ENCODE measurements around the gene SERPINH1.
A peak's percentile ranks its signal among the peaks of the same experiment; 100 is the strongest.

Gene SERPINH1

DNA sequence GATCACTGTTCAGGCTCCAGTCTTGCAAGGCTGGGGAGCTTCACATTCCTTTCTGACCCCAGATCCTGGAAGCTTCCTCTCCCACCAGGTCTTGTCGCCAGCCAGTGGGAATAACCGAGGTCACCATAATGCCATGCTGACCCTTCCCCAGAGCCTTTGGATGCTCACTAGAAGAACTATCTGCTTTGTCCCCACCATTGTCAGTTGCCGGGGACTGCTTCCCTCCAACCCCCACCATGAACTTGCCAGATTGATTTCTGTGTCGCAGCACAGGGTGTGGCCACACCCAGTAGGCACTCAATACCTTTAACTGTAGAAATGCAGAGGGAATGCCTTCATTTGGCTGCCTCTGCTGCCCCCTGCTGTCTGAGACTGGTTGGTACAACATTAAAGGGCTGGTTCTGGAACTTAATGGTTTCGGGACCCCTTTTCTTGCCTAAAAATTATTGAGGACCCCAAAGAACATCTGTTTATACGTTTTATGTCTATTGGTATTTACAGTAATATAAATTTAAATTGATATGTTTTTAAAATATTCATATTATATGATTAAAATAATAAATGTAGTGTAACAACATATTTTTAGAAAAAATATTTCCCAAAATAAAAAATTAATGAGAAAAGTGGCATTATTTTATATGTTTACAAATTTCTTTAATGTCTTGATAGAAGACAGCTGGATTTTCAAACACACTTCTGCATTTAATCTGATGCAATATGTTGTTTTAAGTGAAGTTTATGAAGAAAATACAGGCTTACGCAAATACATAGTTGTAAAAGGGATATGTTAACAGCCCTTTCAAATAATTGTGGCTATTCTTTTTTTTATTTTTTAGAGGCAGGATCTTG is 29.6 kb upstream of the SERPINH1 start:
- DNase-seq (ENCODE audit: low read depth in 2 of 2), result peak; percentile 73 to 79

DNA sequence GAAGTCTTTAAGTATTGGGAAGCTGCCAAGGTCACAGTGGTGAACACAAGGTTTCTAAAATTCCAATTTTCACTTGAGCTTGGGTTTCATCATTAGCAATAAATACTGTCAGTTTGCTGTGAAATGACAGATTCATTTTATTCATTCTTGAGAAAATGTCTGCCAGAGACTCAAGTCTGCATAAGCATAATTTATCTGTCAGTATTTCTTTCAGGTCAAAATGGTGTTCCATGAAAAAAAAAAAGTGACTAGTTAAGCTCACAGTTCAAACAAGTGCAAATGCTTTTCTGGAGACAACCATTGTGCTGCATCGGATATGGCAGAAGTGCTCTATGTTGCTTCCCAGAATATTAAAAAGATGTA is 28.2 kb upstream of the SERPINH1 start:
- no peak for DNase-seq (ENCODE audit: low read depth in 2 of 2)

DNA sequence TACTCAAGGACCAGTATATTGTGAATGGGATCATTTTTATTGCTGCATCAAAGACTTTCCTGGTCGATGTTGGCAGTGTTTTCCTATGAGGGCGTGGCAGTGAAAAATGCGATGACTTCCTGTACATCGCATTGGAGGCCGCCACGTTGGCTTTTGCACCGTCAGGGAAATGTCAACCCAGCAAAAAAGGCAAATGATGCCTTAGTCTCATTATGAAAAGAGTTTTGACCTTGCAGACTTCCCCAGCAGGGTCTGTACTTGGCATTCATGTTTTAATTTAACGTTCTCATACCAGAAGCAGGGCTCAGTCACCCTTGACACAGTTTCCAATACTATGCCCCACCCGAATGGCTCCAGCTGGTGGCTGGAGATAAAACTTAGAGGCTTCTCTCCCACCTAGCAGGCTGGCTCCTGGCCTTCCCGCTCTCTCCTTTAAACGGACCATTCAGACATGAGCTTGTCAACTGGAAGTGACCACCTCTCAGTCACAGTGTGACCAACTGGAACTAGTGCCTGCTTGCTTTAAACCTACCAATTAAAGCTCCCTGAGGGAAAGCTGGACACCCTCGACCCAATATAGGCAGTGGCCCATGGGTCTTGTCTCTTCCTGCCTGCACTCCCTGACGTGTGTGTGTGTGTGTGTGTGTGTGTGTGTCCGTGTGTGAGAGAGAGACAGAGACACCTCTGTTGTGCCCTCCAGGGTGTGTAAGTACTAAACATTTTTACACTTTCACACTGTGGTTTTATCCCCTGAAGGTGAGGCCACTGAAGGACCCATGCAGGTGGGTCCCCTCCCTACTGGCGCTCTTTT is 27.6 kb upstream of the SERPINH1 start:
- no peak for DNase-seq (ENCODE audit: low read depth in 2 of 2)

DNA sequence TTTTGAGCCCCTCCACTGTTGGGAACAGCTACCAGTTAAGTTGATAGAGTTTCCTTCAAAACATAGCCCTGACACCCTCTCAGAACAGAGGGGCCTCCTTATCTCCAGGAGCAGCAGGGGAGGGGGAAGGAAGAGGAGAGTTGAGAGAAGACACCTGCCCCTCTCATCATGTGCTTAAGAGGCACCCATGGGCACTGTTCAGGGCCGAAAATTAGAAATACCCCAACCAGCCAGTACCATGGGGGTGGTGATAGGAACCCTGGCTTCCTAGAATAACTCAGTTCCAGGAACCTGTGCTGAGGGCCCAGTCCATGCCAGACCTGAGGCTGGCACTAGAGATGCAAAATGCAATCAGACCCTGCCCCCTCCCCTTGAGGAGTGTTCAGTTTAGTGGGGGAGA is 27.0 kb upstream of the SERPINH1 start:
- no peak for DNase-seq (ENCODE audit: low read depth in 2 of 2)

DNA sequence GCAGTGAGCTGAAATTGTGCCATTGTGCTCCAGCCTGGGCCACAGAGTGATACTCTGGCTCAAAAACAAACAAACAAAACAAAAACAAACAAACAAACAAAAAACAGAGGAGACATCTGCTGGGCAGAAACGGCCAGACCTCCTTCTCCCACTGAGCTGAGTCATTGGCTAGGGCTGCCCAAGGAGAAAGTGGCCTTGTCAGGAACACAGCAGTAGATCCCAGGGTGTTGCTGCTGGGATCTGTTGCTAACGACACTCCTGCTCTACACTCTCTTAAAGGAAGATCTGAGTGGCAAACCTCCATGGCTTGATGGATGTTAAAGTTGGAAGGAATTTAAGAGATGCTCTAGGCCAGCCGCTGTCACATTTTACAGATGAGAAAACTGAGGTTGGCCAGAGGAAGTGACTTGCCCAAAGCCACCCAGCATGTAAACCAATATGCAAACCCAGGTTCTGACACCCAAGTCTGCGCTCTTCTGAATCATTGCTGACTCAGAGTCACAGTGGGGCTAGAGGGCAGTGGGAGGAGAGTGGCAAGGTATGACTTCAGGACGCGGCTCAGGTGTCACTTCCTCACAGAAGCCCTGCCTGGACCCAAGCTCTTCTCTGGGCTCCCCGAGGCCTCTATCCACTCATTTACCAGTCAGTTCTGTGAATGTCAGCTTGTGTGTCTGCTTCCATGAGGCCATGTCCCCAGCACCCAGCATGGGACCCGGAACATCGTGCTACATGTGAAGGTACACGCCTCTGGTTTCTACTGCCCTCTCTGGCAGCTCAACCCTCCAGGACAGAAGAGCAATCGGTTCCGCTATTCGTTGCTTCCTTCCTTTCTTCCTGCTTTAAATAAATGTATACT is 25.0 kb upstream of the SERPINH1 start:
- no peak for DNase-seq (ENCODE audit: low read depth in 2 of 2)

DNA sequence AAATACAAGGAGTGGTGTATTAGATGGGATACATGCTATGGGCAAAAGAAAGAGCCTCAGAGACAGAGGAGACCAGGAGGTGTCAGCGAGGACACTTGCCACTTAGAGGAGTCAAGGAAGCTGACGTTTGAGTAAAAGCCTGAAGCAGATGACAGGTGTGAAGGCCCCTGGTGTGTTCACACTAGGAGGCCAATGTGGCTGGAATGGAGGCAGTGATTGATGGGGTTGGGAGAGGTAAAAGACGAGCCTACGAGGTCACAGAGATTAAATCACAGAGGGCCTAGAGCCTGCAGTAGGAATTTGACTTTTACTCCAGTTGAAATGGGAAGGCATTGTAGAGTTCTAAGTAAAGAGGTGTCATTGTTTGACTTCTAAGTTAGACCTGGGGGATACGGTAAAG is 24.3 kb upstream of the SERPINH1 start:
- no peak for DNase-seq (ENCODE audit: low read depth in 2 of 2)

DNA sequence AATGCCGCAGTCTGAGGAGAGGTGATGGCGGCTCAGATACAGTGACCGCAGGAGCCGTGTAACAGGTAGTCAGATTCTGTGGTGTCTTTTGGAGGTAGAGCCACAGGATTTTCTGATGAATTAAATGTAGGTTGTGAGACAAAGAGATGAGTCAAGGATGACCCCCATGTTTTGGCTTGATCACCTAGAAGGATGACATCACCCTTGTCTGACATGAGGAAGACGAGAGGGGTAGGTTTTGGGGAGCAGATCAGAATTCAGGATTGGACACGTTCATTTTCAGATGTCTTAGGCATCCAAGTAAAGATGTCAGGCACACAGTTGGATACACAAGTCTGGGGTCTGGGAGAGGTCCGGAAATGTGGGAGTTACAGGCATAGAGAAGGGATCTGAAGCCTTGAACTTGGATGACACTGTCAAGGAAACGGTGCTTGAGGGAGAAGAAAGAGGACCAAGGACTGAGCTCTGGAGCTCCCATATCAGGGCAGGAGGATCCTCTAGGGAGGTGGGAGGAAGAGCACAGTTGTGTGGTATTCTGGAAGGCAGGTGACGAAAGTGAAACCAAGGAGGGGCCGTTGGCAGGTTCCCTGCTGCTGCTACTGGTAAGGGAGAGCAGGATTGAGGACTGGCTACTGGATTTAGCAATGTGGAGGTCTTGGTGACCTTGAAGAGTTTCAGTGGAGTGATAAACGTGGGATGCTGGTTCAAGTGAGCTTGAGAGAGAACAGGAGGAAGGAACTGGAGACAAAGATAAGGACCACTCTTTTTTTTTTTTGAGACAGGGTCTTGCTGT is 23.7 kb upstream of the SERPINH1 start:
- DNase-seq (ENCODE audit: low read depth in 2 of 2), result no peak

DNA sequence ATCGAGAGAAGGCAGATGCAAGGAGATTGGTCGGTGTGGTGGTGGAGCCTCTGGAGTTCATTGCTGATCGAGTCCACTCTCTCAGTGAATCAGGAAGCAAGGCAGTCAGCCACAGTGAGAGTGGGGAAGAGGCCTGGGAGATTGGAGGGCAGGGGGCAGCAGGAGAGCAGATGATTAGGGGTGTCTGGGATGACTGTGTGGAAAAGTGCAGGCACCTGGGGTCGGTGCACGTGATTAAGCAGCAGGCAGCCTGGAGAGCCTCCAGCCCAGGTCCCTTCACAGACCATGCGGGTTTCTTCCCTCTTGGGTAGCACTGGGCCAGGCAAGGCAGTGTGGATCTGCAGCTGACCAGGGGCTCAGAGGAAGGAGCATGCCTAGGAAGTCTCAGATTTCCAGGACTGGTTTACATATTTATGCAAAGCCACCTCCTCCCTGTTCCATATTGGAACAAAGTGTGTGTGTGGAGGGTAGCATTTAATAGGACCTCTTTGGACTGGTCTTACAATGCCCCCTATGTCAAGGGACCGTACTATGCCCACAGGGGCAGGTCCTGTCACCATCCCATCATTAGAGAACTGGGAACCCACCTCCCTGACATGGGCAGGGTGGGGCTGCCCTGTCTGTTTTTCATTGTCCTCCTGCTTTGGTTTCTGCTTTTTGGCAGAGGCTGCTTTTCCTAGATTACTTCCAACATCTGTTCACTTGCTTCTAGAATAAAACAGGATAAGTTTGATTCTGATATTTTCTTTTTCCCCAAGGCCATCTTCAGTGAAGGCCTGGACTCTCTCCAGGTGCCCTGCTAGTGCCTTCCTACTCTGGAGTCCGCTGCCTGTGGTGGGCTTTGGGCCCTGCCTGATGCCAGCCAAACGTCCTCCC is 22.4 kb upstream of the SERPINH1 start:
- DNase-seq (ENCODE audit: low read depth in 2 of 2), result no peak

DNA sequence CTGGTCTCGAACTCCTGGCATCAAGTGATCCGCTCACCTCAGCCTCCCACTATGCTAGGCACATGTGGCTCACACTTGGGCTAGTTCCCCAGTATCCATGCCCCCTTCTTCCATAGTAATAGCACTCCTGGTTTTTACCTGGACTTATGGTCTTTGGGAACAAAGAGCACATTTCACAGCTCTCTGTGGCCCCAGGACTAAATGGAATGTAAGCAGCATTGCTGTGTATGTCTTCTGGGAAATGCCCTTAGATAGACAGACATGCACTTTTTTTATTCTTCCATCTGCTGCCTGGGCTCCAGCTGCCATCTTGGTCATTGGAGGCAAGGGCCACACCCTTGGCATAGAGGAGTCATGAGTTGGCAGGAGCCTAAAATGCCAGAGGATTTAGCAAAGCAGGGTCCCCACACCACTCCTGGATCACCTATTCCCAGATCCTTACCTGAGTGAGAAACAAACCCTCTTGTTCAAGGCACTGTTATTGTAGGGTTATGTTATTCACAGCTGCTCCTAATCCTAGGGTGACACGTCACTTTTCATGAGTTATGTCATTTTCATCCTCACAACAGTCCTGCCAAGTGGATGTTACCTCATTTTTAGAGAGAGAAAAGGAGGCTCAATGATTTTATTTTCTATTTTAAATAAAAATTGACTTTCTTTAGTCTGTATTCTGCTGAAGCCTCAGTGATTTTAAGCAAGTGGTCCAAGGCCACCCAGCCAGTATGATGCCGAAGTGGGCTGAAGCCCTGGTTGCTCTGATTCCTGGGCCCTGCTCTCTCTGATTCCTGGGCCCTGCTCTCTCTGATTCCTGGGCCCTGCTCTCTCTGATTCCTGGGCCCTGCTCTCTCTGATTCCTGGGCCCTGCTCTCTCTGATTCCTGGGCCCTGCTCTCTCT is 20.6 kb upstream of the SERPINH1 start:
- no peak for DNase-seq (ENCODE audit: low read depth in 2 of 2)

DNA sequence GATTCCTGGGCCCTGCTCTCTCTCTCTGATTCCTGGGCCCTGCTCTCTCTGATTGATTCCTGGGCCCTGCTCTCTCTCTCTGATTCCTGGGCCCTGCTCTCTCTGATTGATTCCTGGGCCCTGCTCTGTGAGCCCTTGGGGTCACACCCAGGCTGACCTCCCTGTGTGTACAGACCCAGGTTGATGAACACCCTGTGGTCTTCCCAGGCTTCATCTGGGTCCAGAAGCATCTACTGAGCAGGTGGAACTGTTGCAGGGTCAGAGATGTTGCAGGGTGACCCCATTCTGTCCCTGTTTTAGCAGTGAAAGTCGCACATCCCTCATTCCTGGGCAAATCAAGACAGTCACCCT is 20.0 kb upstream of the SERPINH1 start:
- DNase-seq (ENCODE audit: low read depth in 2 of 2), result no peak

DNA sequence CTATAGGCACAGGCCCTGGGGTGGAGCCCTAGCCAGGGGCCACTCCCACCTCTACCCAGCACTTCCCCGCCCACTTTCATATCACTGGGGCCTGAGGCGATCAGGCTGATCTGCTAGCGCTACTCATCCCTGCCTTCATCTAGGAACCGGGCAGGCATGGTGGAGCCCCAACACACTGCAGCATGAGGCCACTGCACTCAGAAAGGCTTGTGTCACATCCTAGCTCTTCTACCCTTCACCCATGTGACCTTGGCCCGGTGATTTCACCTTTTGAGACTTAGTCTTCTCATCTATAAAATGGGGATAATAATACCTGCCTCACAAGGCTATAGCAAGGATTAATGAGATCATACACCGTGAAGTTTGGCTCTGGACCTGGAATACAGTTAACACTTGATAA is 18.2 kb upstream of the SERPINH1 start:
- no peak for DNase-seq (ENCODE audit: low read depth in 2 of 2)

DNA sequence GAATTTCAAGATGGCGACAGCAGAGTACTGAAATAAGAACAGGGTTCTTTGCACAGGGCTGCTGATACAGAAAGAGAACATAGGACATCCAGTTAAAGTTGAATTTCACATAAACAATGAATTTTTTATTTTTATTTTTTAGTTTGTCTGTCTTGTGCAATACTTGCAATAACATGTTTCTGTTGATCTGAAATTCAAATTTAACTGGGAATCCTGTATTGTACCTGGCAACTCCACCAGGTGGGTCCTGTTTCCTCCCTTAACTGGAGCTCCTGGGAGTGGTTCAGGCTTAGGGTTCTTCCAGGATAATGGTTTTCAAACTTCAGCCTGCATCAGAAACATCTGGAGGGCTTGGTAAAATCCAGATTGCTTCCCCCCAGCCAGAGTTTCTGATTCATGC is 14.9 kb upstream of the SERPINH1 start:
- no peak for DNase-seq (ENCODE audit: low read depth in 2 of 2)

DNA sequence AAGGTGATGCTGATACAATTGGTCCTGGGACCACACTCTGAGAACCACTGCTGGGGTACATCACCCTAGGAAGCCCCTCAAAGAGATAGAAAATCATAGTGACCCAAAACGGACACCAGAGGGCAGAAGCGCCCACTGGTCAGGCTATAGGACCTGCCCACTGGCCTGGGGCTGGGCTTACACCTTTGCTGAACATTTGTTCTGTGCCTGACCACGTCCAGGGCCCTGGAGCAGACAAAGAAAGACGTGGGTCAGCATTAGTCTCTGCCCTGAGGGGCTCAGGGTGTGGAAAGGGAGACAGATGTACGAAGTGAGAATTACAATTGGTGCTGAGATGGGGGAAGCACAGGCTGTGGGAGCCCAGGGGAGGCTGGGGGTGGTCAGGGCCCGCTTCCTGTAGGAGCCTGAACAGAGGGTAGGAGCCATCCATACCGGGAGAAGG is 14.4 kb upstream of the SERPINH1 start:
- no peak for DNase-seq (ENCODE audit: low read depth in 2 of 2)

DNA sequence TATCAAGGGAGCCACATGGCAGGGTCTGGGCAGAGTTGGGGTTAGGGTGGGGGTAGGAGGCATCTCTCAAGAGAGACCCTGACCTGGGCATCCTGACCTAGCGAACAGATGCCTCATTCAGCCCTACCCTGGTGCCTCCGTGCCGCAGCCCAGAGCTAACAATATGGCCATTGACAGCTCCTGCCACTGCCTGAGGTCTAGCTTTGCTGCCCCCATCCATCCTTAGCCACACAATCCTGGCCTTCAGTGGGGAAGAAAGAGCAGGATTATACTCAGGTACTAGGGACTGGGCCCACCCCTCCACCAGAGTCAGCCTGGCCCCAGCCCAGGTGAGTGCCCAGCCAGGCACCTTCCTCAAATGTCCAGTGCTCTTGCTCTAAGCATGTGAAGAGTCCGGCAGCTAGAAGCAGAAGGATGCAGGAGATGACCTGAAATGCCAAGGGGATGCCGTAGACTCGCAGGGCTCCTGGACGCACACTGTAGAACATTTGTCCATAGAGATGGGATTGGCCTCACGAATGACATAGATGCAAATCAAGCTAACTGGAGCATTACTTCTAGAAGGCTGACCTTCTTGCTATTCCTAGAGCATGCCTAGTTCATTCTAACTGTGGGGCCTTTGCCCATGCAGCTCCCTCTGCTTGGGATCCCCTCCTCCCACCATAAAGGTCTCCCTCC is 13.3 kb upstream of the SERPINH1 start:
- DNase-seq (ENCODE audit: low read depth in 2 of 2), result no peak

DNA sequence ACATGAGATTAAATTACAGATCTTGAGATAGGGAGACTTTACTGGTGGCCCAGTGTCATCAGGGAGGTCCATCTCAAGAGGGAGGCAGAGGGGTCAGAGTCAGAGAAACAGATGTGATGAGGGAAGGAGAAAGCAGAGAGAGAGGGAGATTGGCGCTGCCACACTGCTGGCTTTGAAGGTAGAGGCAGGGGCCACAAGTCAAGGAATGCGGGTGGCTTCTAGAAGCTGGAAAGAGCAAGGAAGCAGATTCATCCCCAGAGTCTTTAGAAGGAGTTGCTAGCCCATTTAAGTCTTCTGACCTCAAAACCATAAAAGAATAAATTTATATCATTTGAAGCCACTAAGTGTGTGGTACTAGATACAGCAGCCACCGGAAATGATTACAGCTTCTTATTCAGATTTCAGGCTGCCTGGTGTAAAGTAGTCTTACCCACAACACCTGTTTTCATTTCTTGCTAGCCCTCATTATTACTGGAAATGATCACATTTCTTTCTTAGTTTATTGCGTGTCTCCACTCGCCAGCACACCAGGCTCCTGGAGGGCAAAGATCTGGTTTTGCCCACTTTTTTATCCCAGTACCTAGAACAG is 12.6 kb upstream of the SERPINH1 start:
- no peak for DNase-seq (ENCODE audit: low read depth in 2 of 2)

DNA sequence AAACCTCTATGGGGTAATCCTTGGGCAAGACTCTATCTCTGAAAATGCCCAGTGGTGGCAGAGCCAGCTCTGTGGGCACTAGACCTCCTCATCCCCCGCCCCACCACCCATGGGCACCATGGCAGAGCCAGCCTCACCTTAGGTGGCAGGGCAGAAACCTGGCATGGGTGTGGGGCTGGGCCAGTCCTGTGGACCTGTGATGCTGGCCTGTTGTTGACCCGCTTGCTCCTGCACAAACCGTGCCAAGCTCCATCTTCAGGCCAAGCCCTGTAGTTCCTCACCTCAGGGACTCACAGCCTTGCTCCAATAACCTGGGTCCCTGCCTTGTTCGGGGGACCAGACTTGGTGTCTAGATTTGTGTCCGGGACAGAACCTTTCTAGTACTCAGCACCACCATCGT is 8.9 kb upstream of the SERPINH1 start:
- DNase-seq (ENCODE audit: low read depth in 2 of 2), result no peak

DNA sequence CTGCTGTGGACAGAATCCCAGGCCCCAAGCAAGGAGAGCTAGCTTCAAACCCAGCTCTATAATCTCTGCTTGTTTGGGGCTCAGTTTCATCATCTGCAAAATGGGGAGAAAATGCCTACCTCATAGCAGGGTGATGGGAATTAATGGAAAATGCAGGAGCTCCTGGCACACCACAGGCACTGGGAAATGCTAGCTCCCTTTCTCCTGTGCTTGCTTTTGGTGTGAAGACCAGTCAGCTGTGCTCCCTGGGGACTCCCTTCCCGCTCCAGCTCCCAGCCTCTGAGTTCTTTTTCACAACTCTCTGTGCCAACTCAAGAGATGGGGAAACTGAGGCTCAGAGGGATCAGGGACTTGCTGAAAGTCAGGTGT is 8.2 kb upstream of the SERPINH1 start:
- no peak for DNase-seq (ENCODE audit: low read depth in 2 of 2)

DNA sequence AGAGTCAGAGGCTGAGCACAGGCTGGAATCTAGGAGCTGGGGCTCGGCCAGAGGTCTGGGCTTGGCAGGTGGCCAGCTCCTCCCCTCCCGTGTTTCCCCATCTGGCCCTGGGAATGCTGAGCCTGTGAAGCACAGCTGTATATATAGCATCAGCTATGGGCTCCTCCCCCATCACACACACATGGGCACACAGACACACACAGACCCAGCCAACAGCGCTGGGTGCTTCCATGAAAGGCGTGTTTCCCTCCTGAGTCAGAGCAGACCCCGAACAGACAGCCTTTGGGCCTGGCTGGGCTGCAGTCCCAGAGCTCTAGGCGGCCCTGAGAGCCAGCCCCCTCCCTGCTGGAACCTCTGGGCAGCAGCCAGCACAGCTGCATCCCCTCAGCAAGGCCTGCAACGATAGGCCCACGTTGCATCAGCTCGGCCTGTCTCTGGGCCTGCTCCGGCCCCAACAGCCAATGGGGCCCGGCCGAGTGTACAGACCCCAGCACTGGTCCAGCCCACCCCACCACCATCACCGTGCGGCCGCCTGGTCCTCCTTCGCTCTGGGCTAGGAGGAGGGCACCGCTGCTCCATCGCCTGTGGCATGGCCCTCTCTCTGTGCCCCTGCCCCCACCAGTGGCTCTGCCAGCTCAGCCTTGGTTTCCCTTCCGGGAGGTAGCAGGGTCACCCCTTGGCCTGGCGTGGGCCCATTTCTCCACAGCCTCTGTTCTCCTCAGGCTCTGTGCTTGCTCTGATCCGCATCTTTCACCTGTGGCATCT is 7.6 kb upstream of the SERPINH1 start:
- no peak for DNase-seq (ENCODE audit: low read depth in 2 of 2)

Data from activated CD4-positive, alpha-beta T cell treated with anti-CD3 and anti-CD28 coated beads for 24 hours (primary cell).